Ishikawa (cell line): ENCODE results near the gene HK2.

ENCODE experiments used
- CEBPB ChIP-seq: IDR thresholded peaks from 2 replicates; pipeline ENCODE4 v1.6.1; 2012
- FOXM1 ChIP-seq: IDR thresholded peaks from 2 replicates; pipeline ENCODE4 v1.6.1; 2012; ENCODE audit warnings: low read depth, borderline replicate concordance
- TF ChIP-seq, protein P1 (sequence below): IDR thresholded peaks from 2 replicates; pipeline ENCODE4 v1.6.1; 2012; ENCODE audit warnings: low read depth, mild to moderate bottlenecking

DNA sequence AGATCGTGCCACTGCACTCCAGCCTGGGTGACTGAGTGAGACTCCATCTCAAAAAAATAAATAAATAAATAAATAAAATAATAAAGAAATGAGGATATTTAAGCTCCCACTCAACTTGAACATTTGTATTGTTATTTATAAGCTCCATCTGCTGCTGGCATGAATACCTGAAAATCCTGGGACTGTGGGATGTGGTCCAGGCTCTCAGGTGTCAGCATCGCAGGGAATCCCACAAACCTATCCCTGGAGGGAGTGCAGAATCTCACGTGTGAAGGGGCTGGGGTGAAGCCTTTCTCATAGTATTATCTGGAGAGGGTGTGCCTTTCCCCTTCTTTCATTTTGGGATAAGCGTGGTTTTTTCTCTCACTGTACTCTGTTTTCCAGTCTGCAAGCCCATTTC lies 77.1 kb downstream of the HK2 start:
- TF ChIP-seq FOXM1, result no peak
- TF ChIP-seq, protein P1, sequence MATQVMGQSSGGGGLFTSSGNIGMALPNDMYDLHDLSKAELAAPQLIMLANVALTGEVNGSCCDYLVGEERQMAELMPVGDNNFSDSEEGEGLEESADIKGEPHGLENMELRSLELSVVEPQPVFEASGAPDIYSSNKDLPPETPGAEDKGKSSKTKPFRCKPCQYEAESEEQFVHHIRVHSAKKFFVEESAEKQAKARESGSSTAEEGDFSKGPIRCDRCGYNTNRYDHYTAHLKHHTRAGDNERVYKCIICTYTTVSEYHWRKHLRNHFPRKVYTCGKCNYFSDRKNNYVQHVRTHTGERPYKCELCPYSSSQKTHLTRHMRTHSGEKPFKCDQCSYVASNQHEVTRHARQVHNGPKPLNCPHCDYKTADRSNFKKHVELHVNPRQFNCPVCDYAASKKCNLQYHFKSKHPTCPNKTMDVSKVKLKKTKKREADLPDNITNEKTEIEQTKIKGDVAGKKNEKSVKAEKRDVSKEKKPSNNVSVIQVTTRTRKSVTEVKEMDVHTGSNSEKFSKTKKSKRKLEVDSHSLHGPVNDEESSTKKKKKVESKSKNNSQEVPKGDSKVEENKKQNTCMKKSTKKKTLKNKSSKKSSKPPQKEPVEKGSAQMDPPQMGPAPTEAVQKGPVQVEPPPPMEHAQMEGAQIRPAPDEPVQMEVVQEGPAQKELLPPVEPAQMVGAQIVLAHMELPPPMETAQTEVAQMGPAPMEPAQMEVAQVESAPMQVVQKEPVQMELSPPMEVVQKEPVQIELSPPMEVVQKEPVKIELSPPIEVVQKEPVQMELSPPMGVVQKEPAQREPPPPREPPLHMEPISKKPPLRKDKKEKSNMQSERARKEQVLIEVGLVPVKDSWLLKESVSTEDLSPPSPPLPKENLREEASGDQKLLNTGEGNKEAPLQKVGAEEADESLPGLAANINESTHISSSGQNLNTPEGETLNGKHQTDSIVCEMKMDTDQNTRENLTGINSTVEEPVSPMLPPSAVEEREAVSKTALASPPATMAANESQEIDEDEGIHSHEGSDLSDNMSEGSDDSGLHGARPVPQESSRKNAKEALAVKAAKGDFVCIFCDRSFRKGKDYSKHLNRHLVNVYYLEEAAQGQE, result no peak
- TF ChIP-seq CEBPB, result no peak
